ENCODE results near the gene WIPI1. TPM values are rescaled to one million over a fixed set of nuclear protein-coding genes. Genes with fewer than 3 reads are reported as not detected.
A peak's percentile ranks its signal among the peaks of the same experiment; 100 is the strongest.

Gene WIPI1
- total and polyA plus RNA-seq, 2 of the 13 experiments (the other 11 are each of a cell fraction or from before 2014, with no cell fraction given): 29.4 to 141 TPM

- peak; percentile 79; the same call in 1 of the 2 replicates for TF ChIP-seq AKNA (CRISPR knock-in tag; IDR thresholded peaks at IDR 0.05; ENCODE audit: borderline replicate concordance)
- TF ChIP-seq NFYC (CRISPR knock-in tag; IDR thresholded peaks at IDR 0.05): no peak
- 0 out of 2 replicates have a peak, but pooled peaks have one; percentile 52 for TF ChIP-seq POLR2AphosphoS2 (IDR thresholded peaks at IDR 0.05; ENCODE audit: low read depth, low read length)
- peak; percentile 95 for TF ChIP-seq ZBTB38 (CRISPR knock-in tag; IDR thresholded peaks at IDR 0.05)
- TF ChIP-seq LBX2 (CRISPR knock-in tag; IDR thresholded peaks at IDR 0.05; ENCODE audit: borderline replicate concordance): no peak; the same call in 1 of the 2 replicates
- TF ChIP-seq MTA3 (CRISPR knock-in tag; IDR thresholded peaks at IDR 0.05): no peak
- peak; percentile 89 for TF ChIP-seq MED13 (CRISPR knock-in tag; IDR thresholded peaks at IDR 0.05)
- TF ChIP-seq XRCC5 (optimal IDR thresholded peaks at IDR 0.05; ENCODE audit: low read length): no peak
- no peak for TF ChIP-seq SETDB1 (CRISPR knock-in tag; IDR thresholded peaks at IDR 0.05; ENCODE audit: borderline replicate concordance)
- TF ChIP-seq NRL (CRISPR knock-in tag; IDR thresholded peaks at IDR 0.05; ENCODE audit: borderline replicate concordance): no peak
- TF ChIP-seq TEF (CRISPR knock-in tag; IDR thresholded peaks at IDR 0.05): peak; percentile 32; the same call in 1 of the 2 replicates
- no peak for TF ChIP-seq EEA1 (CRISPR knock-in tag; IDR thresholded peaks at IDR 0.05; ENCODE audit: borderline replicate concordance)
- peak; percentile 1 for TF ChIP-seq JARID2 (CRISPR knock-in tag; IDR thresholded peaks at IDR 0.05; ENCODE audit: insufficient replicate concordance)
- peak; percentile 16; the same call in 1 of the 2 replicates for TF ChIP-seq USF2 (IDR thresholded peaks at IDR 0.05; ENCODE audit: low read depth, low read length)
- TF ChIP-seq USF2 (CRISPR knock-in tag; IDR thresholded peaks at IDR 0.05; ENCODE audit: borderline replicate concordance): no peak
- TF ChIP-seq AGO1 (IDR thresholded peaks at IDR 0.05; ENCODE audit: low read depth, low read length, poor library complexity, severe bottlenecking): no peak
- peak; percentile 84; the same call in 1 of the 2 replicates for TF ChIP-seq MXD4 (CRISPR knock-in tag; IDR thresholded peaks at IDR 0.05)
Observed at GRCh38 chr17:68383443-68384321, 73.6 kb downstream of the WIPI1 start (continued).

Data from HepG2 (cell line).